Common myeloid progenitor, CD34-positive (primary cell): ENCODE data around the gene PTPRA.

Source experiments
- CTCF ChIA-PET: fragments of 350-600 bp; sonication (Branson Sonifier 250); formaldehyde crosslinking; loops from one replicate; lab custom pipeline; 2021; ENCODE audit warnings: antibody characterized with exemption; lab: Charles Lee
- POLR2A ChIA-PET: fragments of 350-600 bp; sonication (Branson Sonifier 250); formaldehyde crosslinking; loops from one replicate; lab custom pipeline; 2021; ENCODE audit warnings: antibody characterized with exemption; lab: Charles Lee
- DNase-seq, 3 donors: peaks; one replicate each; pipeline versions ENCODE4 v3.0.0 to v3.0.0-alpha.2; 2013
- H3K27ac ChIP-seq, 2 experiments: 1 replicate in 1 of 2; 2 replicates in 1 of 2; pipeline ENCODE4 v1.7.0; 2013; ENCODE audit warnings: inconsistent platforms in 2 of 2, low read length in 2 of 2, mild to moderate bottlenecking in 2 of 2, low read depth in 1 of 2, moderate library complexity in 1 of 2; ENCODE audit not compliant: severe bottlenecking in 2 of 2, insufficient read depth in 1 of 2, poor library complexity in 1 of 2
- H3K27me3 ChIP-seq, 5 experiments: replicated peaks in 2 of 5; 1 replicate in 3 of 5; 2 replicates in 2 of 5; pipeline versions ENCODE4 v1.6.1 to v1.7.0; 2013; ENCODE audit warnings: low read length in 4 of 5, mild to moderate bottlenecking in 2 of 5, moderate library complexity in 2 of 5, inconsistent platforms in 1 of 5; ENCODE audit not compliant: insufficient read depth in 5 of 5, control insufficient read depth in 4 of 5
- H3K36me3 ChIP-seq, 4 experiments: 1 replicate in 2 of 4; 2 replicates in 2 of 4; pipeline versions ENCODE4 v1.6.1 to v1.7.0; 2013; ENCODE audit warnings: low read length in 3 of 4, control low read depth in 1 of 4, mild to moderate bottlenecking in 1 of 4; ENCODE audit not compliant: control insufficient read depth in 4 of 4, insufficient read depth in 4 of 4
- H3K4me1 ChIP-seq, 4 experiments: 1 replicate in 3 of 4; 2 replicates in 1 of 4; pipeline versions ENCODE4 v1.6.1 to v1.7.1; 2013; ENCODE audit warnings: low read length in 3 of 4, mild to moderate bottlenecking in 3 of 4, control low read depth in 1 of 4, inconsistent platforms in 1 of 4, moderate library complexity in 1 of 4; ENCODE audit not compliant: control insufficient read depth in 4 of 4, insufficient read depth in 4 of 4; ENCODE audit errors: control extremely low read depth in 1 of 4
- H3K4me3 ChIP-seq, 7 experiments: 1 replicate in 4 of 7; 2 replicates in 3 of 7; pipeline versions ENCODE4 v1.5.1 to v1.7.0; 2013; ENCODE audit warnings: mild to moderate bottlenecking in 7 of 7, low read length in 6 of 7, moderate library complexity in 6 of 7, inconsistent platforms in 2 of 7, low read depth in 2 of 7, control low read depth in 1 of 7; ENCODE audit not compliant: insufficient read depth in 4 of 7, control insufficient read depth in 1 of 7; ENCODE audit errors: extremely low read depth in 1 of 7
- H3K9me3 ChIP-seq, 5 experiments: 1 replicate in 4 of 5; 2 replicates in 1 of 5; pipeline versions ENCODE4 v1.6.1 to v1.7.1; 2013; ENCODE audit warnings: low read length in 4 of 5, mild to moderate bottlenecking in 2 of 5, inconsistent platforms in 1 of 5, low read depth in 1 of 5, moderate library complexity in 1 of 5; ENCODE audit not compliant: control insufficient read depth in 4 of 5, insufficient read depth in 2 of 5; ENCODE audit errors: control extremely low read depth in 1 of 5
- WGBS: methylation state at CpG from one replicate; pipeline ENCODE4 v1.1.5; 2013; ENCODE audit not compliant: insufficient coverage; 5-methylcytosine and 5-hydroxymethylcytosine counted together

Gene PTPRA

GRCh38 chr20:2883726-2884637 lies 10.7 kb downstream of the PTPRA start:
- DNase-seq, result peak in 2 of 3 donors; percentile 28 to 40
- ChIA-PET POLR2A (no interaction called here), CTCF (no interaction called here)
- H3K36me3 ChIP-seq, result peaks cover 0 to 4% (median 2%) of the 10 kb centered on the region in 4 experiments
- H3K9me3 ChIP-seq, result no peaks in the 10 kb centered on the region
- no peak overlapping the region for H3K27ac ChIP-seq
- no peaks in the 10 kb centered on the region for H3K27me3 ChIP-seq
- peaks cover 0 to 3% (median 1%) of the 10 kb centered on the region in 4 experiments for H3K4me1 ChIP-seq
- H3K4me3 ChIP-seq, result no peak overlapping the region
- WGBS, result no CpG with 5 or more reads among the region's 3 CpGs

- peaks cover 0 to 3% (median 0%) of the 10 kb centered on the region in 4 experiments for H3K36me3 ChIP-seq
- no peak overlapping the region for H3K4me3 ChIP-seq
- no peak overlapping the region for H3K27ac ChIP-seq
- DNase-seq, result no peak
- ChIA-PET POLR2A (no interaction called here), CTCF (interaction anchor here (0.6 to 2.2 kb wide), 3 partner anchors 9 to 19 kb away, joined by 3 to 8 read pairs (median 3); no protein-coding TSS in a partner anchor)
- no peaks in the 10 kb centered on the region for H3K9me3 ChIP-seq
- no peaks in the 10 kb centered on the region for H3K27me3 ChIP-seq
- peaks cover 0 to 13% (median 10%) of the 10 kb centered on the region in 4 experiments for H3K4me1 ChIP-seq
- 94% methylated on average over 3 of the region's 3 CpGs for WGBS
These were observed 14.4 kb downstream of the PTPRA start for GRCh38 chr20:2887715-2888114.

GRCh38 chr20:2888224-2888955 lies 15.1 kb downstream of the PTPRA start:
- H3K4me1 ChIP-seq, result peaks cover 0 to 13% (median 10%) of the 10 kb centered on the region in 4 experiments
- ChIA-PET POLR2A (no interaction called here), CTCF (interaction anchor here (1.2 to 2.2 kb wide), 4 partner anchors 12 to 135 kb away, joined by 3 to 8 read pairs (median 4); no protein-coding TSS in a partner anchor)
- no peaks in the 10 kb centered on the region for H3K27me3 ChIP-seq
- H3K27ac ChIP-seq, result no peak overlapping the region
- H3K9me3 ChIP-seq, result no peaks in the 10 kb centered on the region
- DNase-seq, result no peak
- 96% methylated on average over 3 of the region's 4 CpGs for WGBS
- H3K4me3 ChIP-seq, result no peak overlapping the region
- H3K36me3 ChIP-seq, result peaks cover 0 to 3% (median 0%) of the 10 kb centered on the region in 4 experiments

- DNase-seq, result no peak
- 100% methylated on average over 1 of the region's 1 CpG for WGBS
- H3K4me3 ChIP-seq, result no peak overlapping the region
- no peaks in the 10 kb centered on the region for H3K9me3 ChIP-seq
- peaks cover 0 to 3% (median 0%) of the 10 kb centered on the region in 4 experiments for H3K36me3 ChIP-seq
- peaks cover 0 to 11% (median 10%) of the 10 kb centered on the region in 4 experiments for H3K4me1 ChIP-seq
- CTCF ChIA-PET, result interaction anchor here (1.2 to 2.2 kb wide), 3 partner anchors 18 to 136 kb away, joined by 3 to 8 read pairs (median 4); no protein-coding TSS in a partner anchor
- H3K27me3 ChIP-seq, result no peaks in the 10 kb centered on the region
- H3K27ac ChIP-seq, result no peak overlapping the region
- POLR2A ChIA-PET, result no interaction called here
These were observed 15.9 kb downstream of the PTPRA start for GRCh38 chr20:2889209-2889608.

GRCh38 chr20:2889797-2890196 lies 16.5 kb downstream of the PTPRA start:
- Histone ChIP-seq H3K9me3 (no peaks in the 10 kb centered on the region), H3K4me3 (no peak overlapping the region), H3K4me1 (peaks cover 0 to 10% (median 9%) of the 10 kb centered on the region in 4 experiments), H3K27ac (no peak overlapping the region), H3K27me3 (no peaks in the 10 kb centered on the region), H3K36me3 (peaks cover 0 to 3% (median 0%) of the 10 kb centered on the region in 4 experiments)
- no peak for DNase-seq
- CTCF ChIA-PET, result interaction anchor here (1.7 kb wide), 1 partner anchor 137 kb away, joined by 4 read pairs; no protein-coding TSS in a partner anchor
- no CpG with 5 or more reads among the region's 3 CpGs for WGBS
- POLR2A ChIA-PET, result no interaction called here

GRCh38 chr20:2890742-2891141 lies 17.5 kb downstream of the PTPRA start:
- no peak overlapping the region for H3K4me3 ChIP-seq
- POLR2A ChIA-PET, result no interaction called here

More at GRCh38 chr20:2890742-2891141, 17.5 kb downstream of the PTPRA start:
- Histone ChIP-seq H3K9me3 (peaks cover 0 to 3% (median 0%) of the 10 kb centered on the region in 5 experiments), H3K36me3 (peaks cover 0 to 3% (median 0%) of the 10 kb centered on the region in 4 experiments), H3K4me1 (peaks cover 0 to 10% (median 9%) of the 10 kb centered on the region in 4 experiments), H3K27me3 (no peaks in the 10 kb centered on the region), H3K27ac (no peak overlapping the region)
- no peak for DNase-seq
- CTCF ChIA-PET, result no interaction called here
- 78% methylated on average over 1 of the region's 2 CpGs for WGBS
